Frontal cortex (tissue), 4 donors: ENCODE data around the gene SLC23A2. TPM values are rescaled to one million over a fixed set of nuclear protein-coding genes. Genes with fewer than 3 reads are reported as not detected.

Source experiments
- DNase-seq, 2 donors: peaks; one replicate each; pipeline ENCODE4 v3.0.0; 2012; ENCODE audit warnings: low spot score in 2 of 2
- FAIRE-seq: peaks from 2 replicates; lab custom pipeline; 2012; peaks lifted over from hg19 to GRCh38; lab: Jason Lieb, UNC
- total RNA-seq: library from RNA; depleted of rRNA; stranded (reverse); fragments of >200 nt; gene quantifications from one replicate; pipeline ENCODE4 v1.2.3, GENCODE V29; 2014
- donor health status: control.
- donor health status: control.
- donor health status: control.

The SLC23A2 gene
- total RNA-seq, 1 donor from 2014 or later = 41.6 TPM

DNA sequence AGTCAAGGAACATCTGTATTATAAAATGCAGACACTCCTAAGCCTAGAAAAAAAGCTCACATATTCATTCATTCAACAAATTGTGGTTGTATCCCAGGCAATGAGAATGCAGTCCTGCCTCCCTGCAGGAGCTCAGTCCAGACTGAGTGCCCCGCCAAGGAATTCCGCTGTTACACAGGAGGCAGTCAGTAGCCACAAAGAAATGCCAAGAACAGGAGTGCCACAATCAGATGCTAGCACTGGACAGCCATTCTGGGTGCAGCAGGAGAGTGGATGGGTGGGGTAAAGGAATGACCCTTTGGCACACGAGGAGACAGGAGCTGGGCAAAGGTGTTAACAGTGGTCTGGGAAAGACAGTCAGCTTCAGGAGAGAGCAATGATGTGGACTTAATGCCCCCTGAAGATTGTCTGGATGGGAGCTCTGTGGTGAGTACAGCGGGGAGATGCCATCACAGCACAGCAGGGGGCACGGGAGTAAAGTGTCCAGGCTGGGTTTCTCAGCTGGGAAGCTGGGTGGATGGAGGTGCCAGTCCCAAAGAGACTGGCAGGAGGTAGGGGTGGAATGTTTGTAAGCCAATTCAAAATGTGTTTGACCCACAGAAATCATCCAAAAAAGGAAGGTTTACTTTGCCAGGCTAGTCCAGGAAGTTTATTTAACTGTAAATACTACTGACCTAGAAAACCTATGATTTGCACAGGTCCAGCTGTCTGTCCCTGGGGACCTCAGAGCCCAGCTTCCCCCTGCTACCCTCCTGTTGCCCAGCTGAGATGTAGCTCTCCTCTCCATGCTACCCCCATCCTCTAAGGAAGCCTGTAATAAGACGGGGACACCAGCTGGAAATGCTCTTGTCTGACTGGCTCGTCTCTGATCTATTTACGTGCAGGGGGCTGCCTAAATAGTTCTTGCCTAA is 84.1 kb downstream of the SLC23A2 start:
- DNase-seq (no peak), FAIRE-seq (no peak)

DNA sequence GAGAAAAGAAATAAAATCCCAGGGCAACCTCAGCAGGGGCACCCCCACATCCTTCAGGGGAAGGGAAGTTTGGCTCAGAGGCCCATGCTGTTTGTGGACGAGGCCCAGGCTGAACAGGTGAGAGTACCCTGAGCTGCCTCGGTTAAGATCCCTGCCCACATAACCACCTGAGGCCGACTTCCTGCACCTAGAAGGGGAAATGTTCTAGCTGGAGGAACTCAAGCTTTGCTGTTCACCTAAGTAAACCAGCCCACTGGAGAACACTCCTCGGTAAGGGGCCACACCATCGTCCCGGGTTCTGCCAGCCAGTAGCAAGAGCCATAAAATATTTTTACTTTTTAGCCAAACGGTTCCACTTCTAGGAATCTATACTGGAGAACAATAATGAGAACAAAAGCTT is 88.2 kb downstream of the SLC23A2 start:
- DNase-seq (no peak), FAIRE-seq (no peak)

DNA sequence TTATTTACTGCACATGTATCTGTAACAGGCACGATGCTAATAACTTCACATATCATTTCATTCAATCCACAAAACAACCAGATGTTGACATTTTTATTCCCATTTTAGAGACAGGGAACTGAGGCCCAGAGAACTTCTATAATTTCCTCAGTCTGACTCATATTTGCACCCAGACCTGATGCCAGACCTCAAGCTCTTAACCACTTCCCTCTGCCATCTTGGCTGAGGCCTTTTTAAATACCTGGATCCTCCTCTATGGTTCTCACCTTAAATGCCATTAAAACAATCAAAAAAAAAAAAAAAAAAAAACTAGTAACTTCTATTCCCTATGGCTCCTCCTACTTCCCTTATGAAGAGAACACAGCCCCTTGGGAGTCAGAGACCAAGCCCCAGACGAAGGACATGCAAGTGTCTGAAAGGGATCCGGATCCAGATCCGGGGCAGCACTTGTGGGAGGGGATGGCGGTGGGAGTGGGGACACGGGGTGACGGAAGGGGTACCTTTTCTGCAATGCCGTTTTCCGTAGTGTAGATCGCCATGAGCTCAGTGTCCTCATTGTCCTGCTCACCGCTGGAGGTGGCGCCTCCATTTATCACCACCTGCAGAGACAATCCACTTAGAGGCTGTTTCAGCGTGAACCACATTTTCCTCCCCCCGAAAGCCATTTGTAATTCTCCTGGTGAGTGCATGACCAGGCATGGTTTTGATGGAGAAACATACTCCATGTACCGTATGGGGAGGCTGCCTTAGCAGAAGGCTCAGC is 88.7 kb downstream of the SLC23A2 start:
- DNase-seq (no peak), FAIRE-seq (no peak)

DNA sequence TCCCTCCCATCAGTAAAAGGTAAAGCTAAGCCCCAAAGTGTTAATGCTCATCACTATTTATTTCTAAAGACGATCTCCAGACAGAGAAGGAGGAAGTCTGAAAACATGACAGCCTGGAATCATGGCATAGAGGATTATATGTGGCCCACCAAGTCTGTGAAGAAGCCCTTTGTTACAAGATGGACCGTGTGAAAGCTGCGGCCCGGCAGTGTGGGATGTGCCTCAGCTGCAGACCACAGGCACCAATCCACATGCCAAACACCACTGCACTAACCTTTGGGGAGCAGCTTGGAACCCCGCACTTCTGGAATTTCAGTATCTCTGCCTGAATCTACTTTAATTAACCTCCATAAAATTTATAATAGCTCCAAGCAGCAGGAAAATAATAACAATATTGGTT is 90.4 kb downstream of the SLC23A2 start:
- FAIRE-seq (no peak), DNase-seq (no peak)

DNA sequence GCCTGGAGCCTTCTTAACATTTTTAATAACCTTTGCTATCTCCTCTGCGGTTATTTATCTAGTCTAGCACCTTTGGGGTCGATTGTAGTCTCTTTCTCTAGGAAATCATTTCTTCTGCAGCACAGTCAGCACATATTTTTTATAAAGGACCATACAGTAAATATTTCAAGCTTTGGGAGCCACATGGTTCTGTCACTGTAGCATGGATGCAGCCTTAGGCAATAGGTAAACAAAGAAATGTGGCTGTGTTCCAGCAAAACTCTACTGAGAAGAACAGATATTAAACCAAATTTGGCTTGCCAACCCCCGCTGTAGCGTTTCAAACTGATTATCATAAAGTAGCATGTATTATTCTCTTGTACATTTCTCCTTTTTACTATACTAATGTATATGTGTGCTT is 95.7 kb downstream of the SLC23A2 start:
- DNase-seq = no peak

DNA sequence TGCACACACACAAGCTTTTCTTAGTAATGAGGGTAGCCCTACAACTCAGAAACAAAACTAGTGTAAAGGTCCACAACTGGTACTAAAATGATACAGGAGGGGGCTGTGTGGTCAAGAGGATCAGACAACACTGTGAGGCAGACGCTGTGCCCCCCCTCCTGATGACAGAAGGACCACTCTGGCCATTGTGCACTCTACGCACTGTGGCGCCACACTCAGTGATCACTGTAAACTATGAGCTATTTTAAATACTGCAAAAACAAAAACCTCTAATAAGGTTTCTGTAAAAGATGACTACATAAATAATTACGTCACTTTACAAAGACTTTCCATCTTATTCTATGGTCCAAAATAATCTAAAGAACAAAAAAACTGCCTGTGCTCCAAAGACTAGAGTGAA is 96.1 kb downstream of the SLC23A2 start:
- DNase-seq = no peak
- no peak for FAIRE-seq

More for the DNA sequence above, 95.7 kb downstream of the SLC23A2 start:
- no peak for FAIRE-seq

DNA sequence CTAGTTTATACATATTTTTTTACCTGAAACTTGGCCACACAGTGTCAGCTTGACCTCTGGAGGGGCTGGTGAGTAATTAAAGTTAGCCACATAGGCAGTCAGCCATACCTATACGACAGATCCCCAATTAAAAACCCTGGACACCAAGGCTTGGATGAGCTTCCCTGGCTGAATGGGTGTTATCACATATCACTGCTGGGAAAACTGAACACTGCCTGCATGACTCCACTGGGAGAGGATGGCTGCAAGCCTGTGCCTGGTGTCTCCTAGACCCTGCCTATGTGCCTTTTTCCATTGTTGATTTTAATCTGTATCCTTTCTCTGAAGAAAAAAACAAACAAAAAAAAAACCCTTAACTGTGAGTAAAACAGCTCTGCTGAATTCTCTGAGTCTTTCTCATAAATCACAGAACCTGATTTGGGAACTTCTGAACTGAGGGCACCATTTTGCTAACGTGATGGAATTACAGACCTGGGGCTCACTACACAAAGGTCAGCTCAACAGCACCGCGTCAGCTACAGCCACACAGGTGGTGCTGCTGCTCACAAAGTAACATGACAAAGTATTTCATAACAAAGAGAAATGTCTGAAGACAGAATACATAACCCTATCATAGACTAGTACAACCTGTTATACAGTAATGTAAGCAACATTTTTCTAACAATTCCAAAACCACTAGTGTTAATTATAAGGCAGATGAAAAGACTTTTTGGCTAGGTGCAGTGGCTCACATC is 97.0 kb downstream of the SLC23A2 start:
- DNase-seq (no peak), FAIRE-seq (no peak)

DNA sequence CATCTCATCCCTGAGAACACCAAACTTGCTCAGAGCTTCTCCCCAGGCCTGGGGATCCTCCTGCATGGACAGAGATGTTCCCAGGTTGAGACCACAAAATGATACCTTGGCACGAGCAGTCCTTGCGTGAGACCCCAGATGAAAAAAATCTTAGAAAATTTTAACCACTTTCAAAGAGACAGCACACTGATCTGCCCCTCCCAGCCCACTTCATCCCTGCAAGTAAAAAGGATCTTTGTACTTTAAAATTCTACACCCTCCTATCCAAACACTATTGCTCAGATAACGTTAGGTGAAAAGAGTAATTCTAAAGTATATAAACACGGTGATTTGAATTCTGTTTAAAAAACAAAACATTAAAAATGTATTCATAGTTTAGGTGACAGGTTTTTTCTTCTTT is 98.5 kb downstream of the SLC23A2 start:
- DNase-seq (no peak), FAIRE-seq (no peak)

DNA sequence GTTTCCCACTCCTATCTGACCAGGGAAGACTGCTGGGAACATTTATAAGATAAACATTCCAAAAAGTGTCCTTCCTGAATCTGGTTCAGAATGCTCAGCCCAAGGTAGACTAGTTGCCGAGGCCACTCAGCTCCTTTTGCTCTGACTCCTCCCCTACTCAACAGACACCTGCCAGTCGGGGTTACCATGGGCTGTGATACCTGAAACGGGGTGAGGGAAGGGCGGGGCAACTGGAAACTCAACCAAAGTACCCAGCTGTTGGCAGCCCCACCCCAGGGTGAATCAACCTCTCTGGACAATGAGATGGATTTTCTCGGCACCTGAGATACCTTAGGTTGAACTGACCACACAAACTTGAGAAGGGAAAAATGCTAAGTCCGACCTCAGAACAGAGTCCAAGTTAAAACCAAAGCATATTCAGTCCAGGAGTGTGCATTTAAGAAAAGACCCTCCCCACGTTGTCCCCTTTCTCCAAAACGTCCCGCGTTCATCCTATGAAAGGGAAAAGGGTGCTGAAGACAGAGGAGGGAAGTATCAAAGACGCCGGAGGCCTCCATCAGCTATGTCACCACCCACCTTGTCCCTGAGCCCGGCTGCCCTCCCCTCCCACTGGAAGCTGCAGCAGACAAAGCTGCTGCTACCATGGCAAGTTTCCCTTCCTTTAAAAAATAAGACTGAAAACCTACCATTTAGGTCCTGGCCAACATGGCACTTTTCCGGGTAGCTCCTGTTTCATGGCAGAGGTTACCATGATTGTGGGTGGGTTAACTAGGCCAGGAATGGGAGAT is 100.1 kb downstream of the SLC23A2 start:
- no peak for FAIRE-seq
- no peak for DNase-seq

DNA sequence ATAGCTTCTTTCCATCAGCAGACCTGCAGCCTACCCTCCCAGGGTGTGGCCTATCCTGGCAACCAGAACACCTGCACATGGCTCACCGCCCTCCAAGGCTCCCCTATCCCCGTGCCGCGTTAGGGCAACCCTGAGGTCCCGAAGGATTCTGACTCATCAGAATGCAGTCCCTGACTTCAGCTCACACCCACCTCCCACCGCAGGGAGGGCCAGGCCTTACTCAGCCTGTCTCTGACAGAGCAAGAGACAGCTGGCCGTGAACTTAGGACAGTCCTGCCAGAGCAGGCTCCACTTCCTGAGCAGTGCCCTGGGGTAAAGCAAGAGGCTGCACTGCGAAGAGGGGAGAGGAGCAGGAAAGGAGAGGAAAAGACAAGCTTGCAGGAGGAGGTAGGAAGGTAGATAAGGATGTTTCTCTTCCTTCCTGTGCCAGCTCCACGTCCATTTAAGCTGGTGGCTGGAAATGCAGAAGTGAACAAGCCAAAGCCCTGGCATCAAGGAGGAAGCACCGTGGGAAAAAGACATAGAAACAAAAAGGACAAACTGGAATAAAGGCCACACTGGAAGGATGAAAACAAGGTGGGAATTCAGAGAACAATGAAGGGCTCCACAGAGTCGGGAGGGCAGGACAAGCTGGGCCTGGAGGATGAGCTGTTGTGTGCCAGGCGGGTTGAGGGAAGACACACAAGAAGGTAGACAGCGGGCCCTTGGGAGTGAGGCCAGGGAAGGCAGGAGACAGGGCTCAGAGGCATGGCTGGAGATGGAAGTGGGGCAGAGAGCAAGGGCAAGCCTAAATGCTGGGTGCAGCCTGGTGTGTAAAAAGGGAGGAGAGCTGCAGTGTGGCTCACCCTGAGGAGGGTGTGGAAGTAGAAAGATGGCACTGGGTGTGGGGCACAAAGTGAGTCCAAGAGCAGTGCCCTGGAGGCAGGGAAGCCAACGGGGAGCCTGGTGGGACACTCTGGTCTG is 102.7 kb downstream of the SLC23A2 start:
- no peak for DNase-seq
- no peak for FAIRE-seq

DNA sequence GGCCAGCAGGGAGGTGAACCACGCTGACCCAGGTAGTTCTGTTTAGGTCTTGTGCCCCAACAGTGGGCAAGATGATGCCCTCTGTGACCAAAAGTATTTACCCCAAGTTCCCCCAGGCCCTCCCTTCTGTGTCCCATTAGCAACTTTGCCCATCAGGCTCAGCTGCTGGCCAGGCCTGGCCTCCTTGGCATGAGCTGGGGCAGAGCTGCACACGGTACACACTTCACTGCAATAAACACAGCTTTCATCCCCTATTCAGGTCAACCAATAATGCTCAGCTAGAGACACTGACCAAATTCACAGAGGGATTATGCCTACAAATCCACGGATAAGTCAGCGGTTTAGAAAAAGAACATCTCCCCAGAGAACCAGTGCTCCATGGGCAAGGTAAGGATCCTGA is 103.7 kb downstream of the SLC23A2 start:
- FAIRE-seq = no peak
- DNase-seq = no peak

DNA sequence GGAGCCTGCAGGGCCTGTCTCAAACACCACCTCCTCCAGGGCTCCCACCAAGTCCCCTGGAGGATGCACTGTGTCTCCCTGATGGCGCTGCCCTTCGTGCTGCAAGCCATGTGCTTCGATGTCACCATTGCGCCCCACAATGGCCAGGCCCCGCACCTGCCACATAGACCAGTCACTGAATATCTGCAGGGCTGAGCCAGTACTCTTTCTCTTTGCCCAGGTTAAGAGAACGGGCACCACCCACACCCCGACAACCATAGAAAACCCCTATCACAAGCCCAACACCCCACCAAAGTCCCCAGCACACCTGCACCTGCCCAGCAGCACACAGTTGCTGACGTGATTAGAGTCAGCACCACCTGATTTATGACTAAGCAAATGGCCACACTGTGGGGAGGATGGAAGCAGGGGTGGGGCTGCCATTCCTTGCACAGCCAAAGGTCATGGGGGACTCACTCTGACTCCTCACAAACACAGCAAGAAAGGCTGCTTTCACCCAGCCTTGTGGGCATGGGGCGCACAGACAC is 104.3 kb downstream of the SLC23A2 start:
- DNase-seq = no peak
- no peak for FAIRE-seq

DNA sequence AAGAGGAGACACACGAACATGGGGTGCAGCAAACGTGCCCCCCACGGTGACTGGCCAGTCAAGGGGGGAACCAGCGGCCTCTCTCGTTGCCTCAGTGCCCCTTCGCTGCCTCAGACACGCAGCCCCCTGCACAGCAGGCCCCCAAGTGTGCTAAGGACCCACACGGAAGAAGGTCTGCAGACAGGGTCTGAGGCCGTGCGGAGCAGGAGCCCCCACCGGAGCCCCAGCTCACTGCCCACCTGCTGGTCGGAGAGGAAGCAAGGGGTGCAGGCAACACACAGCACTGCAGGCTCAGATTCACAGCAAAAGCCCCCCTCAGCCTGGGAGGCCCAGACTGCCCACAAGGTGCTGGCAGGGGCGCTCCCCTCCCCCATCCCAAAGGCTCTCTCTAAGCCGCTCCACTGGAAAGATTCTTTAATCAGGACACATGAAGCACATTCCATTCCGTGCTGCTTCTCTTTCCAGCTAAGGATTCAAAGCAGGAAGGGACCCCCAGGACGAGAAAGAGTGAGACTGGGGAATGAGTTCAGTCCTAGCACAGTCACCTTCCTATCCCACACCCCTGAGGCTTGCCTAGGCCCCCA is 105.1 kb downstream of the SLC23A2 start:
- no peak for DNase-seq

DNA sequence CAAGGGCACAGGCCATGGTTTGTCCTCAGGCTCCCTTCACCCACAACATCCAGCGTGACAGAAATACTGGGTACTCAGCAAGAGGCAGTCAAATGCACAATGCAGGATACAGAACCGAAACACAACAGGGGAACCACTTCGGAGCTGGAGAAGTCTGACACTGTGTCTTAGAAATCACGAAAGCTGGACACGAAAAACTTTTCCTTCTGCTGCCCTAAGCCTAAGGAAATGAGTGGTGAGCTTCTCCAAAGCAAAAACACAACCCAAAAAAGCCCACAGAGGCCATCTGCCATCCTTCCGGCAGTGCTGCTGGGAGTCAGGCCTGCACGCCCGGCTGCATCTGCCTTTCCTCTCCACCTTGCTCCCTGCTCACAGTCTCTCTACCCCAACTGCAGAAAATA is 106.3 kb downstream of the SLC23A2 start:
- FAIRE-seq (no peak), DNase-seq (no peak)

More for the DNA sequence above, 105.1 kb downstream of the SLC23A2 start:
- FAIRE-seq = no peak

DNA sequence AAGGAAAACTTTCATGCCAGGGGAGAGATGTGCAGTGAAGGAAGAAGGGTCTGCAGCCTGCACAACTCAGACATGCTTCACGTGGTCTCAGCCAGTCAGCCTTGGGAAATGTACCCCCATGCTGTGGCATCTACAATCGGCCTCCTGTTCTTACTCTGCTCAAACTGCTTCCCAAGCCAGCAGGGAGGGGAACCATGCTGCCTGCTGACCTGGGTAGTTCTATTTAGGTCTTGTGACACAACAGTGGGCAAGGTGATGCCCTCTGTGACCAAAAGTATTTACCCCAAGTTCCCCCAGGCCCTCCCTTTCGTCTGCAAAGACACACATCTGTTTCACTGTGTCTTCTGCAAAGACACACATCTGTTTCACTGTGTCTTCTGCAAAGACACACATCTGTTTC is 106.9 kb downstream of the SLC23A2 start:
- FAIRE-seq (no peak), DNase-seq (no peak)

DNA sequence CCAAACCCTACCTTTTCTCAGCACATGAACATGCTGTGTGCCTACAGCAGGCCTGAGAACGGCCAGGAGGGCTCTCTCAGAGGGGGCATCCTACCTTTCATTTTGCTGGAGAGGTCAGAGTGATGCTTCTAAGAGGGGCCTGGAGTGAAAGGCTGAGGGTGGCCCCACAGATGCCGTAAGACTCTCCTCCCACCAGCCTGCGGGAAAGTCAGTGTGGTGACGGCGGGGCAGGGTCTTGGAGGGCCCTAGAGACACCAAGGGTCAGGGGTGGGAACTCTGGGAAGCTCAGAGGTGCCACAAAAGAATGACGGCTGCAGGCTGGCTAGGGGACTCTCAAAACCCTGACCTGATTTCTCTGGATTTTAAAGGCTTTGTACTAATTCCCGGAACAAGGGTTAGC is 107.6 kb downstream of the SLC23A2 start:
- DNase-seq (no peak), FAIRE-seq (no peak)

DNA sequence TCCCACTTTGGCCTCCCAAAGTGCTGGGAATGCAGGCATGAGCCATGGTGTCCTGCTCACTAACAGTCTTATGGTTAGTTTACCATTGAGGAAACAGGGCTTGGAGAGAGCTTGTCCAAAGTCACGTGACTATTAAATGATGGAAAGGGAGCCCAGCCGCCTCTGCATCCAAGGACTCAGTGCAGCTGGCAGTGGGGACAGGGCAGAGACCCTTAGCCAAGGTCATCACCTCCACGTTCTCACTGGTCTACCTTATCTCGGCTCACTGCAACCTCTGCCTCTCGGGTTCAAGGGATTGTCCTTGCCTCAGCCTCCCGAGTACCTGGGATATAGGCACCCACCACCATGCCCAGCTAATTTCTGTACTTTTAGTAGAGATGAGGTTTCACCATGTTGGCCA is 109.3 kb downstream of the SLC23A2 start:
- FAIRE-seq = no peak
- no peak for DNase-seq

DNA sequence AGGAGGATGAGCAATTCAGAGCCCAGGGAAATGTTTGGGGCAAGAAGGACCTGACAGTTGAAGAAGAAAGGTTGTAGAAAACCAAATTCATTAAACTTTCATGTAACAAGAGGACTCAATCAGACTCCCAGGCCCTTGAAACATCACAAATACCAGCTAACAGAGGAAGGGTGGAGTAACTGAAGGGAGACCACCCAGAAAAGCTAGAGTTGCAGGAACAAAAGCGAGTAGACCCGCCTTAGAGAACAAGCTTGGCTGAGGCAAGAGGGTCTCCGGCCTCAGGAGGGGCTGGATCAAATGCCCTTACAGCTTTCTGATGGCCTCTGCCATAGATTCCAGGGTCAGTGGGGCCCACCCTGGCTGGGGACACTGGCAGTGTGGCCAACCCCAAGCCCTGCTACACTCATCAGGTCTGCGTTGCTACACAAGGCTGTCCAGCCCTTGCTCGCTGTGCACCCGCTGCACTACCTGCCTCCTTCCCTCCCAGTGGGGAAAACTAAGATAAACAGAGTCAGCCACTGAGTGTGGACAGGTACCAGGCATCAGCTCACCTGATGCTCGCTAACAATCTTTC is 110.0 kb downstream of the SLC23A2 start:
- DNase-seq = no peak
- FAIRE-seq = no peak
